Esophagus muscularis mucosa (tissue), 4 donors: ENCODE results near the gene TP73. TPM values are rescaled to one million over a fixed set of nuclear protein-coding genes. Genes with fewer than 3 reads are reported as not detected.

Experiments
- DNase-seq: peaks from one replicate; pipeline ENCODE4 v3.0.0-alpha.2; 2017; ENCODE audit errors: extremely low spot score
- H3K27ac ChIP-seq, 4 donors: fragments of 200-600 bp; sonication (generic); replicated peaks in 1 of 4; 1 replicate in 3 of 4; 2 replicates in 1 of 4; pipeline ENCODE4 v1.5.1; 2016 to 2019; ENCODE audit warnings: mild to moderate bottlenecking in 1 of 4
- H3K27me3 ChIP-seq, 4 donors: fragments of 200-600 bp; sonication (generic); one replicate each; pipeline versions ENCODE4 v1.5.1 to v1.6.0; 2016 to 2019
- H3K36me3 ChIP-seq, 4 donors: fragments of 200-600 bp; sonication (generic); one replicate each; pipeline ENCODE4 v1.5.1; 2016 to 2019
- H3K4me1 ChIP-seq, 4 donors: fragments of 200-600 bp; sonication (generic); one replicate each; pipeline ENCODE4 v1.5.1; 2016 to 2019
- H3K4me3 ChIP-seq, 4 donors: fragments of 200-600 bp; sonication (generic); 1 replicate in 2 of 4; 2 replicates in 2 of 4; pipeline ENCODE4 v1.5.1; 2016 to 2019; ENCODE audit warnings: mild to moderate bottlenecking in 4 of 4, moderate library complexity in 1 of 4
- H3K9me3 ChIP-seq, 4 donors: fragments of 200-600 bp; sonication (generic); 1 replicate in 3 of 4; 2 replicates in 1 of 4; pipeline ENCODE4 v1.5.1; 2016 to 2019
- EP300 ChIP-seq: sonication (generic); formaldehyde crosslinking; IDR thresholded peaks from one replicate; pipeline ENCODE4 v1.6.1; 2017; ENCODE audit warnings: antibody characterized with exemption
- POLR2A ChIP-seq: fragments of 450-650 bp; IDR thresholded peaks from one replicate; pipeline ENCODE4 v1.6.1; 2017; ENCODE audit warnings: antibody characterized with exemption, moderate library complexity, mild to moderate bottlenecking, low read depth
- POLR2AphosphoS5 ChIP-seq, 2 donors: sonication (generic); formaldehyde crosslinking; IDR thresholded peaks; one replicate each; pipeline ENCODE4 v1.6.1; 2017; ENCODE audit warnings: antibody characterized with exemption in 2 of 2
- WGBS: methylation state at CpG from one replicate; pipeline ENCODE4 v1.1.5; 2018; 5-methylcytosine and 5-hydroxymethylcytosine counted together
- intact Hi-C: fragments of 100-400 bp; cut with DNase I; formaldehyde crosslinking; loops from one replicate; pipeline ENCODE4 v1.15.1; 2023
- total RNA-seq, 4 donors: library from RNA; depleted of rRNA; stranded (reverse); fragments of >200 nt; gene quantifications; one replicate each; pipeline versions ENCODE4 v1.1.0 to v1.2.1, GENCODE V29; 2016
- TF ChIP-seq, protein P1 (sequence below), 3 experiments: fragments of 200-600 bp in 2 of 3; fragments of 450-650 bp in 1 of 3; sonication (generic) in 2 of 3; IDR thresholded peaks; one replicate each; pipeline ENCODE4 v1.5.1; 2017 to 2019; ENCODE audit warnings: antibody characterized with exemption in 3 of 3, mild to moderate bottlenecking in 2 of 3, moderate library complexity in 1 of 3

Gene TP73
- total RNA-seq, 4 donors from 2014 or later = not detected

DNA sequence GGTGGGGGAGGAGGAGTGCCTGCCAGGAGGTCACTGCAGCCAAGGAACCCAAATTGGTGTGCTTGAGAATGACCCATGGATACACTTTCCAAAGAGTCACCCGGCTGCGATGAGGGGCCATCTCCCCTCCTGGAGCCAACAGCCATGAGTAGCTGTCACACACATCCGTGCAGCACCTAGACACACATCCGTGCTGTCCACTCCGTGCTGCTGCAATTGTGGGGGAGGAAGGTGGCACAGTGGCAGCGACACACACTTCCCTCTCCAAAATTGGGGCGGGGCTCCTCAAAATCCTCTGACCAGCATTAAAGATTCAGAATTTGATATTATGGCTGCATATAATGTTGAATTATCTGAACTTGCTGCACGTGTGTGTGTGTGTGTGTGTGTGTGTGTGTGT is 15.8 kb downstream of the TP73 start:
- no peak for TF ChIP-seq EP300
- H3K4me3 ChIP-seq = no peak overlapping the region
- 63% methylated on average over 2 of the region's 8 CpGs for WGBS
- intact Hi-C loops = no loop called here
- H3K27me3 ChIP-seq = peaks cover 0 to 85% (median 0%) of the 10 kb centered on the region in 4 donors
- H3K27ac ChIP-seq = no peak overlapping the region
- H3K36me3 ChIP-seq = no peaks in the 10 kb centered on the region
- H3K4me1 ChIP-seq = peaks cover 6 to 9% (median 6%) of the 10 kb centered on the region in 4 donors
- H3K9me3 ChIP-seq = no peaks in the 10 kb centered on the region
- DNase-seq = no peak

DNA sequence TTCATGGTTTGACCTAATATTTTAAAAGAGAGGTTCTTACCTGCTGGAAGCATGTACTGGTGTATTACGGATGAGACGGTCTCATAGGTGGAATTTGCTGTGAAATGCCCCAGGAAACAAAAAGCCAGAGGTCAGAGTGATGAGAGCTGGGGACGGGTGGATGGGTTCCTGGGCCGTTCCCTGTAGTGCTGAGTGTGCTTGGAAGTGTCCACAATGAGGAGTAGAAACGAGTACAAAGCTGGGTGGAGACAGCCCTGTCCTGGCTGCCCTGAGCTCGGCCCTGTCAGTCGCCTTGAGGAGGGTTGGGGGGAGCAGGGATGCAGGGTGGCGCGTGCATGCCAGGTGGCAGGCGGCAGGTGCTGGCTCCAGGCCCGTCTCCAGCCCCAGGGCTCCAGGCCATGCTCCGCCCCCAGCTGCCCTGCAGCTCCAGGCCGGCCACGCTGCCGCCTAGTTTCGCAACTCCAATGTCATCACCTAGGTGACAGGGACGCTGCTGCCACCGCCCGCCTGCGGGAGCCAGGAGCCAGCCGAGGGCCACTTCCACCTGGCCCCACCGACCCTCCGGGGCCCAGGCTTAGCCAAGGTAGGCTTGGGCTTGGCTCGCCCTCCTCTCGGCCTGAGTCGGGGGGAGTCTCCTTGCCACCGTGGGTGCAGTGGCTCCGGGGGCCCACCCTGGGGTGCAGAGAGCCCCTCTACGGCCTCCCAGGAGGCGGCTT is 16.4 kb downstream of the TP73 start:
- Histone ChIP-seq H3K4me3 (no peak overlapping the region), H3K27me3 (peaks cover 0 to 85% (median 0%) of the 10 kb centered on the region in 4 donors), H3K27ac (no peak overlapping the region), H3K9me3 (no peaks in the 10 kb centered on the region), H3K36me3 (no peaks in the 10 kb centered on the region), H3K4me1 (peaks cover 6 to 9% (median 6%) of the 10 kb centered on the region in 4 donors)
- intact Hi-C loops = no loop called here
- WGBS = 42% methylated on average over 16 of the region's 30 CpGs
- TF ChIP-seq, protein P1, sequence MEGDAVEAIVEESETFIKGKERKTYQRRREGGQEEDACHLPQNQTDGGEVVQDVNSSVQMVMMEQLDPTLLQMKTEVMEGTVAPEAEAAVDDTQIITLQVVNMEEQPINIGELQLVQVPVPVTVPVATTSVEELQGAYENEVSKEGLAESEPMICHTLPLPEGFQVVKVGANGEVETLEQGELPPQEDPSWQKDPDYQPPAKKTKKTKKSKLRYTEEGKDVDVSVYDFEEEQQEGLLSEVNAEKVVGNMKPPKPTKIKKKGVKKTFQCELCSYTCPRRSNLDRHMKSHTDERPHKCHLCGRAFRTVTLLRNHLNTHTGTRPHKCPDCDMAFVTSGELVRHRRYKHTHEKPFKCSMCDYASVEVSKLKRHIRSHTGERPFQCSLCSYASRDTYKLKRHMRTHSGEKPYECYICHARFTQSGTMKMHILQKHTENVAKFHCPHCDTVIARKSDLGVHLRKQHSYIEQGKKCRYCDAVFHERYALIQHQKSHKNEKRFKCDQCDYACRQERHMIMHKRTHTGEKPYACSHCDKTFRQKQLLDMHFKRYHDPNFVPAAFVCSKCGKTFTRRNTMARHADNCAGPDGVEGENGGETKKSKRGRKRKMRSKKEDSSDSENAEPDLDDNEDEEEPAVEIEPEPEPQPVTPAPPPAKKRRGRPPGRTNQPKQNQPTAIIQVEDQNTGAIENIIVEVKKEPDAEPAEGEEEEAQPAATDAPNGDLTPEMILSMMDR (IDR thresholded peaks at IDR 0.05) = no peak
- no peak for TF ChIP-seq POLR2AphosphoS5 (IDR thresholded peaks at IDR 0.05)
- TF ChIP-seq POLR2A = no peak
- TF ChIP-seq EP300 = no peak
- DNase-seq = no peak

DNA sequence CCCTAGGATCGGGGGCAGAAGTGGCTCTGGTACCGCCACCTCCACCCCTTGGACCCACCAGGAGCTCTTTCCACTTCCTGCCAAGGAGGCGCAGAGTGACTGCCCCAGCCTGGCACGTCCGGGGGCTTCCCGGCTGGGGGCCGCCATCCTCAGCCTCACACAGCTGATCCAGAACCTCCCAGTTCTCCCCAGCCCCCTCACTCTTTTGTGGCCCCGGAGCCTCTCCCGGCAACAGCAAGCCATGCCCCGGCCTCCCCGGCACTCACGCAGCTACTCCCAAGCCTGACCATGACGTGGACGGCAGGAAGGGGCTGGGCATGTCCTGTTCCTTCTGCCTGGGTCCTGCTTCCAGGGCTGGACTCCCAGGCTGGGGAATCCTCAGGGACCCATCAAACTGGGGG is 17.1 kb downstream of the TP73 start:
- Histone ChIP-seq H3K9me3 (no peaks in the 10 kb centered on the region), H3K27me3 (peaks cover 0 to 85% (median 0%) of the 10 kb centered on the region in 4 donors), H3K27ac (no peak overlapping the region), H3K4me1 (peaks cover 6 to 9% (median 6%) of the 10 kb centered on the region in 4 donors), H3K4me3 (no peak overlapping the region), H3K36me3 (no peaks in the 10 kb centered on the region)
- TF ChIP-seq EP300 (no peak), POLR2A (no peak), POLR2AphosphoS5 (IDR thresholded peaks at IDR 0.05) (no peak)
- TF ChIP-seq, protein P1 (IDR thresholded peaks at IDR 0.05) = no peak
- DNase-seq = no peak
- 70% methylated on average over 7 of the region's 14 CpGs for WGBS
- intact Hi-C loops = no loop called here

DNA sequence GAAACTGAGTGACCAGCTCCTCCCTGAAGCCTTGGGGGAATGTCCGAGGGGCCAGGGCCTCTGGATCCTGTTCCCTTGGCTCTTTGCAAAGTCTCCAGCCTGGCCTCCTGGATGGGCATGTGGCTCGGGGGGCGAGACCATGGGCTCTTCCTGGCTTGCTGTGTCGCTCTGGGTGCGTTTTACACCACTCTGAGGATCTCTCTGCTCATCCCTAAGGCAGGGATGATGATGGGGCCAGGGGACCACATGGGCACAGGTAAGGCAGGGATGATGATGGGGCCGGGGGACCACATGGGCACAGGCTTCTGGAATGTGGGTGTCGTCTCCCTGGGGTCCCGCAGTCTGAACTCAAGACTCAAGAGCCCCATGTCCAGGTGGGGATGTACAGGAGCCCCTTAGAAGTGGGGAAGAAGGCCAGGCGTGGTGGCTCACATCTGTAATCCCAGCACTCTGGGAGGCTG is 17.7 kb downstream of the TP73 start:
- WGBS = 93% methylated on average over 9 of the region's 9 CpGs
- Histone ChIP-seq H3K9me3 (no peaks in the 10 kb centered on the region), H3K27ac (no peak overlapping the region), H3K27me3 (peaks cover 0 to 84% (median 0%) of the 10 kb centered on the region in 4 donors), H3K4me1 (peaks cover 6 to 9% (median 6%) of the 10 kb centered on the region in 4 donors), H3K4me3 (no peak overlapping the region), H3K36me3 (no peaks in the 10 kb centered on the region)
- intact Hi-C loops = no loop called here
- DNase-seq = no peak
- TF ChIP-seq EP300 (no peak), POLR2AphosphoS5 (IDR thresholded peaks at IDR 0.05) (no peak), POLR2A (no peak)
- TF ChIP-seq, protein P1 (IDR thresholded peaks at IDR 0.05) = no peak

DNA sequence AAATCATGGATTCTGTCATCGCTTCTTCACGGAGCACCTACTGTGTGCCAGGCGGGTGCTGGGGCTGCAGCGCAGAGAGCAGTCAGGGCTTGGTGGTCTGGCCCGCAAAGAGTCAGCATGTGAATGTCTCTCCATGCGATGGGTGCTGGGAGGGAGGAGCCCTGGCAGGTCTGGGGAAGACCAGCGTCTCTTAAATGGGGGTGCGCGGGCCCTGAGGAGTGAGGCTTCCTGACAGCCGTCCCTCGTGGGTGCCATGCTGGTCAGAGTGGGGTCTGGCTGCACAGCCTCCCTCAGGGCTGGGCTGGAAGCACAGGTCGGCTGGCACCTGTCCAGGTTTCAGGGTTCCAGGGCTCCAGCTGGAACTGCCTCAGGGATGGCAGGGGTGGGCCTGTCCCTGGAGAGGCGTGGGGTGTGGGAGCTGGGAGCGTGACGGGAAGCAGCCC is 18.5 kb downstream of the TP73 start:
- TF ChIP-seq EP300 (no peak), POLR2A (no peak), POLR2AphosphoS5 (IDR thresholded peaks at IDR 0.05) (no peak)
- TF ChIP-seq, protein P1 (IDR thresholded peaks at IDR 0.05) = no peak
- WGBS = 84% methylated on average over 13 of the region's 15 CpGs
- Histone ChIP-seq H3K27ac (no peak overlapping the region), H3K36me3 (no peaks in the 10 kb centered on the region), H3K27me3 (peaks cover 0 to 84% (median 0%) of the 10 kb centered on the region in 4 donors), H3K4me1 (peaks cover 6 to 9% (median 6%) of the 10 kb centered on the region in 4 donors), H3K9me3 (no peaks in the 10 kb centered on the region), H3K4me3 (no peak overlapping the region)
- DNase-seq = no peak
- intact Hi-C loops = no loop called here
